Kidney (tissue), 14 donors: ENCODE data around the gene TBX1. TPM values are rescaled to one million over a fixed set of nuclear protein-coding genes. Genes with fewer than 3 reads are reported as not detected.

Experiments used
- DNase-seq, 5 donors: peaks; one replicate each; pipeline ENCODE4 v3.0.0-alpha.2; 2013 to 2020
- FAIRE-seq: peaks from 2 replicates; lab custom pipeline; 2012; peaks lifted over from hg19 to GRCh38; lab: Jason Lieb, UNC
- H3K27ac ChIP-seq, 2 donors: one replicate each; pipeline ENCODE4 v1.7.0; 2013; ENCODE audit warnings: low read depth in 2 of 2, low read length in 2 of 2, inconsistent platforms in 1 of 2
- H3K27me3 ChIP-seq: one replicate; pipeline ENCODE4 v1.7.1; 2013; ENCODE audit warnings: low read length, inconsistent platforms; ENCODE audit not compliant: control insufficient read depth, insufficient read depth
- H3K36me3 ChIP-seq, 3 donors: one replicate each; pipeline versions ENCODE4 v1.7.0 to v1.7.1; 2013; ENCODE audit warnings: low read length in 3 of 3, control low read depth in 1 of 3, inconsistent platforms in 1 of 3; ENCODE audit not compliant: insufficient read depth in 3 of 3, control insufficient read depth in 2 of 3
- H3K4me1 ChIP-seq, 3 donors: one replicate each; pipeline versions ENCODE4 v1.7.0 to v1.7.1; 2013; ENCODE audit warnings: low read length in 3 of 3, inconsistent platforms in 1 of 3, low read depth in 1 of 3; ENCODE audit not compliant: control insufficient read depth in 2 of 3, insufficient read depth in 2 of 3
- H3K4me3 ChIP-seq, 3 donors: one replicate each; pipeline versions ENCODE4 v1.7.0 to v1.8.1; 2013; ENCODE audit warnings: low read length in 3 of 3, control low read depth in 1 of 3, inconsistent platforms in 1 of 3
- H3K9ac ChIP-seq, 3 donors: one replicate each; pipeline versions ENCODE4 v1.7.0 to v1.7.1; 2013; ENCODE audit warnings: low read length in 3 of 3, control low read depth in 1 of 3, inconsistent platforms in 1 of 3
- H3K9me3 ChIP-seq, 3 donors: one replicate each; pipeline versions ENCODE4 v1.7.0 to v1.7.1; 2013; ENCODE audit warnings: low read length in 3 of 3, control low read depth in 1 of 3, inconsistent platforms in 1 of 3; ENCODE audit not compliant: control insufficient read depth in 2 of 3, insufficient read depth in 1 of 3
- CTCF ChIP-seq: IDR thresholded peaks from 3 replicates; pipeline ENCODE4 v1.5.1; 2012; ENCODE audit warnings: mild to moderate bottlenecking, moderate library complexity, borderline replicate concordance; ENCODE audit not compliant: insufficient read depth; ENCODE audit errors: extremely low read depth
- intact Hi-C: fragments of 100-400 bp; cut with DNase I; formaldehyde crosslinking; loops from one replicate; pipeline ENCODE4 v1.11.1; 2022
- polyA plus RNA-seq: library from polyadenylated mRNA; stranded (reverse); fragments of 350-450 nt; fragmentation: Illumina TruSeq; extraction: RNeasy Lipid Tissue Mini Kit (QIAGEN cat#74804); gene quantifications from one replicate; pipeline ENCODE4 v1.2.3, GENCODE V29; 2014; ENCODE audit warnings: low read depth, low replicate concordance; ENCODE audit not compliant: insufficient read depth
- total RNA-seq: library from RNA; stranded (reverse); fragmentation: NEBNext Ultra II Directional; extraction: Animal tissue kit (Norgen Biotek cat#: 25700); gene quantifications from one replicate; pipeline ENCODE4 v1.2.1, GENCODE V29; 2021
- donor health status: control.
- donor health status: control.
- donor health status: control.
- donor health status: control.
- donor health status: control.
- donor health status: DM: yes; HTN: yes; CAD: no.
- donor health status: Normal renal cell carcinoma (clear cell type).

The TBX1 gene
- total and polyA plus RNA-seq, 2 donors from 2014 or later: 0.45 to 5.5 TPM

DNA sequence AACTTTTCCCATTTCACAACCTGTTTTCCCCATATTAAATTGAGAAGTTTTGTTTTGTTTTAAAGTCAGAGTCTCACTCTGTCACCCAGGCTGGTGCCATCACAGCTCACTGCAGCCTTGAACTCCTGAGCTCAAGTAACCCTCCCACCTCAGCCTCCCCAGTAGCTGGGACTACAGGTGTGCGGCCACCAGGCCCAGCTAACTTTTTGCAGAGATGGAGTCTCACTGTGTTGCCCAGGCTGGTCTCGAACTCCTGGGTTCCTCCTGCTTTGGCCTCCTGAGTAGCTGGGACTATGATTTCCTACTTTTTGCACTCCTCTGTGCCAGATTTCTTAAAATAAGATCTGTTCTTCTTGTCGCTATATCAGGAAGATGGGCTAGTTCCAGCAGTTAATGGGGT lies 49.2 kb downstream of the TBX1 start:
- peak in 1 of 5 donors; percentile 28 for DNase-seq
- no peak for TF ChIP-seq CTCF
- no peak for FAIRE-seq
- Histone ChIP-seq H3K9ac (no peak overlapping the region), H3K4me1 (no peaks in the 10 kb centered on the region), H3K36me3 (no peaks in the 10 kb centered on the region), H3K27ac (no peak overlapping the region), H3K27me3 (no peaks in the 10 kb centered on the region), H3K4me3 (no peak overlapping the region), H3K9me3 (no peaks in the 10 kb centered on the region)
- intact Hi-C loops: no loop called here

DNA sequence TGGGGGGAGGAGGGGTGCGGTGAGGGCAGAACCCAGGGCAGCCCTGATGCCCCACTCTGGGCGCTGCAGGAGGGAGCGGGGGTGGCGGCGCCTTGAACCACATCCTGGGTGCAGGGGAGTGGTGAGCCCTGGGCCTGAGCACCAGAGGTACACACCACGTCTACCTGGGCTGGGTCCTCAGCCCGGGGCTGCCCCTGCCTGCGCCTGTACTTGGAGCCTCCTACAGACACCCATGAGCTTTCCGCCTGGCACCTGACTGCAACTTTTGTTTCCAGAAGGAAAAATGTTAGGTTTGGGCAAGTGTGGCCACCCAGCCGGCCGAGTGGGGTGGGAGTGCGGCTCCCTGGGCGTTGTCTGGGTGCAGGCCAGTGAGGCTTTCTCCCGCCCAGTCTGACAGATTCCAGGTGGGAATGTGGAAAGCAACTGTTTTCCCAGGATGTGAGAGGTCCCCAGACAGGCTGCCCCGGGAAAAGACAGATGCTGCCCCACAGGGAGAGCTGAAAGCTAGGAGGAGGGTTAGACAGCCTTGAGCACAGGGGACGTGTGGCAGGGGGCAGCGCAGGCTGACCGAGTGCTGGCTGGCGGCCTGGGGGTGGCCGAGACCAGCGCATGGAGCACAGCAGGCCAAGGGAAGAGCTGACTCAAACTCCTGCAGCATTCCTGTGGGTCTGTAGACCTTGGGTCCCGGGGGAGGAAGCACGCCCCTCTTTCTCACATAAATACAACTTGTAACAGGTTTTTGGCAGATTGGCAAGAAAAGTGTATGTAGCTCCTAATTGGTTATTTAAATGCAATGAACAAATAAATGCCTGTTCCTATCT lies 50.0 kb downstream of the TBX1 start:
- FAIRE-seq: no peak

DNA sequence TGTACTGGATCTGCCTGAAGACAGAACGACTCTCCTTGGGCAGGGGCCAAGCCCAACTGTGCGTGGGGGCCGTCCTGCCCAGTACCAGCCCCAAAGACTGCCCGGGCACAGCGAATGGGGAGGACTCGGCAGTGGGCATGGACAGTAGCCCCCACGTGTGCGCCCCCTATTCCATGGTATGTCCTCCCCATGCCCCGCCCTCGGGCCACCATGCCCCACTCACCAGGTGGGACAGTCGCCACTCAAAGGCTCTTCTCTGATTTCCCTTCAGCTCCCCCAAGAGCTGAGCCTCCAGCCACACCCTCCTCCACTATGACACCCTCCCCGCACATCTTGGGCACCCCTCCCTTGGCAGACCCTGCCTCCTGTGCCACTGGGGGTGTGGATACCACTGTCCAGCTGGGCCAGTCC lies 50.6 kb downstream of the TBX1 start:
- DNase-seq (peak in 2 of 5 donors; percentile 35 to 69), FAIRE-seq (no peak)
- no peak overlapping the region for H3K27ac ChIP-seq
- H3K9me3 ChIP-seq: no peaks in the 10 kb centered on the region
- TF ChIP-seq CTCF: no peak
- H3K4me1 ChIP-seq: no peaks in the 10 kb centered on the region
- intact Hi-C loops: no loop called here
- no peaks in the 10 kb centered on the region for H3K36me3 ChIP-seq
- H3K27me3 ChIP-seq: no peaks in the 10 kb centered on the region
- no peak overlapping the region for H3K9ac ChIP-seq
- H3K4me3 ChIP-seq: no peak overlapping the region

More for the DNA sequence above, 50.0 kb downstream of the TBX1 start:
- Histone ChIP-seq H3K27me3 (no peaks in the 10 kb centered on the region), H3K36me3 (no peaks in the 10 kb centered on the region), H3K9me3 (no peaks in the 10 kb centered on the region), H3K27ac (no peak overlapping the region), H3K9ac (no peak overlapping the region), H3K4me1 (no peaks in the 10 kb centered on the region), H3K4me3 (no peak overlapping the region)
- intact Hi-C loops: no loop called here
- peak; percentile 26 to 76 (median 36) for DNase-seq
- no peak for TF ChIP-seq CTCF
